ENCODE data around the gene FOXG1.

Gene FOXG1

GRCh38 chr14:28762303-28762954 lies 4.2 kb upstream of the FOXG1 start:
- no peak for DNase-seq

- DNase-seq, result no peak
These were observed 3.6 kb upstream of the FOXG1 start for GRCh38 chr14:28762955-28763326.

DNA sequence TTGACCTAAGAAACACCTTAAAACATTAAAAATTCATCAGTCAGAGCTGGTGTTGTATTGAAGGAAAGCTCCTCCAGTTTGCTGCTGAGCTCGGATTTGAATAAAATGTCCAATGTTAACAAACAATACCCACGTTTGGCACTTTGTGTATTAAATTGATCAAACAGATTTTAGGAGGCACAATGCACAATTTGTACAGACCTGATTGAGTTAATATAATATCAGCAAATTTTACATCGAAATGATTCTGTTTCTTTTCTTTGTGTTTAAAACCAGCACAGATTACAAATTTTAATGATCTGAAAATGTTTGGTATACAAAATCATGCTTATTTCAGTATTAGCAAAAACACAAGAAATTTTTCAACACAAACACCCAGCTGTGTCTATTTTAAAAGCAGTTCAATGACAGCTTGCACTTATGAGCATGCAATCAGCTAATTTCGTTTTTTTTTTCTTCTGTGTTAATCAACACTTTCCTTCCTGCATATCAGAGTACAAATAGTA lies 2.8 kb upstream of the FOXG1 start:
- DNase-seq, result no peak

DNA sequence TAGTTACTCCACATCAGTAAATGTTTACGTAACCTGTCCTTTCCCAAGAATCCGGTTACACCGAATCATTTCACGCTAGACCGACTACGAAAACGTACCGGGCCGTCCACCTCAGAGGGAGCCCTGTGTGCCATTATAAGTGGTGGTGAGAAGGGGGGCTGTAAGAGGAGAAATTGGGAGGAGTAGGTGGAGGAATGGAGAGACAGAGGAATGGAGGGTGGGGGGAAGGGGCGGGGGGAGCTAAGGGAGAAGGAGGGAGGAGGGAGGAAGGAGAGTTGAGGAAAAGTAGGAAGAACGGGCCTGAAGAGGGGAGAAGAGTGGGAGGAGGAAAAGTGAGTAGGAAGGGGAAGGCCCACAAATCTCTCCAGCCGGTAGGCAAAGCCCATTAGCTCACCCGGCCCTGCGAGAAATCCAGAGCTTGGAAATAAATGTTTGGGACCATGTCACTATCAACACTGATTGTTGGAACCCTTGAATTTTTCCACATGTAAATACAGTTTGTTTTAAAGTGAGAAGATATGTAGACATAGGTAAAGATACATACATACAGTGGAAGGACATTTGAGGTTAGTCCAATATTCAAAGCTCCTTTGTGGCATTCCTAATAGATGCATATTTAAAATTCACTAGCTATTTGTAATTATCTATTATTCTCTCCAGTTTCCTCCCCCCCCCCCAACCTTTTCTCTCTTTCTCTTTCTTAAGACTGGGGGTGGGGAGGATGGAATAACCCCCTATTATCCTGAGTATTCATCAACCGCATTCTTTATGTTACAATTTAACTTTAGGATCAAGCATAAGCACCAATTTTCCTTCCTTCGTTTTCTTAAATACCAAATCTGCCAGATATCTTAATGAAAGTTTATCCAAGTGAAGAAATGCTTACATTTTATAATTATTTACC lies 2.1 kb upstream of the FOXG1 start:
- DNase-seq, result no peak

DNA sequence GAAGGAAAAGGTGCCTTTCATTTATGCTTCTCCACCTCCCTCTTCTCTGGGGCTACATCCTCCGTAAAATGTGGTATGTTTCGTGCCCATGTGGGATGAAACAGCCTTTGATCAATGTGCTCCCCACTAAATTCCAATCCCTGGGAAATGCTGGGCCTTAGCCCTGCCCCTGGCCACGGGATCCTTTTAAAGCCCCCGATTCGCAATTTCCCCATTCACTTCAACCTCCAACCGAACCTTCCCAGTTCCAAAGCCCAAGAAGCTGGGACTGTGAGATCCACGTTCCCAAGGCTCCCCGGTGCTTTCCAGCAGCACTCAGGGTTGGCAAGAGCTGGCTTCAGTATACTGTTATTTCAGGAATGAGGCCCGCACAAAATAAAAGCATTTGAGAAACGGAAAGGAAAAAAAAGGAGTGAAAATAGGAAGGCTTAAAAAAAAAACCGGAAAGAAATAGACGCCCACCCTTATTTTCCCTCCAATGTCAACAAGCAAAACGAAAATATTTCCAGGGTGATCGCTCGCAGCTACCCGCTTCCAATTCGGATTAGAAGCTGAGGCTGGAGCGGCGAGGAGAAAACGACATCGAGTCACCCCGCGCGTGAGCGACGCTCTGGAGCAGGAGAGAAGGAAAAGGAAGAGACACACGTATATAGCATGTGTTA lies 1.3 kb upstream of the FOXG1 start:
- no peak for DNase-seq

GRCh38 chr14:28765831-28766468 lies 637 bp upstream of the FOXG1 start:
- no peak for DNase-seq

GRCh38 chr14:28767030-28767852 lies 654 bp downstream of the FOXG1 start:
- no peak for DNase-seq

DNA sequence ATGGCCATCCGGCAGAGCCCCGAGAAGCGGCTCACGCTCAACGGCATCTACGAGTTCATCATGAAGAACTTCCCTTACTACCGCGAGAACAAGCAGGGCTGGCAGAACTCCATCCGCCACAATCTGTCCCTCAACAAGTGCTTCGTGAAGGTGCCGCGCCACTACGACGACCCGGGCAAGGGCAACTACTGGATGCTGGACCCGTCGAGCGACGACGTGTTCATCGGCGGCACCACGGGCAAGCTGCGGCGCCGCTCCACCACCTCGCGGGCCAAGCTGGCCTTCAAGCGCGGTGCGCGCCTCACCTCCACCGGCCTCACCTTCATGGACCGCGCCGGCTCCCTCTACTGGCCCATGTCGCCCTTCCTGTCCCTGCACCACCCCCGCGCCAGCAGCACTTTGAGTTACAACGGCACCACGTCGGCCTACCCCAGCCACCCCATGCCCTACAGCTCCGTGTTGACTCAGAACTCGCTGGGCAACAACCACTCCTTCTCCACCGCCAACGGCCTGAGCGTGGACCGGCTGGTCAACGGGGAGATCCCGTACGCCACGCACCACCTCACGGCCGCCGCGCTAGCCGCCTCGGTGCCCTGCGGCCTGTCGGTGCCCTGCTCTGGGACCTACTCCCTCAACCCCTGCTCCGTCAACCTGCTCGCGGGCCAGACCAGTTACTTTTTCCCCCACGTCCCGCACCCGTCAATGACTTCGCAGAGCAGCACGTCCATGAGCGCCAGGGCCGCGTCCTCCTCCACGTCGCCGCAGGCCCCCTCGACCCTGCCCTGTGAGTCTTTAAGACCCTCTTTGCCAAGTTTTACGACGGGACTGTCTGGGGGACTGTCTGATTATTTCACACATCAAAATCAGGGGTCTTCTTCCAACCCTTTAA lies 1.5 kb downstream of the FOXG1 start:
- no peak for DNase-seq

- DNase-seq, result no peak
These were observed 2.8 kb downstream of the FOXG1 start for GRCh38 chr14:28769276-28769880.

DNA sequence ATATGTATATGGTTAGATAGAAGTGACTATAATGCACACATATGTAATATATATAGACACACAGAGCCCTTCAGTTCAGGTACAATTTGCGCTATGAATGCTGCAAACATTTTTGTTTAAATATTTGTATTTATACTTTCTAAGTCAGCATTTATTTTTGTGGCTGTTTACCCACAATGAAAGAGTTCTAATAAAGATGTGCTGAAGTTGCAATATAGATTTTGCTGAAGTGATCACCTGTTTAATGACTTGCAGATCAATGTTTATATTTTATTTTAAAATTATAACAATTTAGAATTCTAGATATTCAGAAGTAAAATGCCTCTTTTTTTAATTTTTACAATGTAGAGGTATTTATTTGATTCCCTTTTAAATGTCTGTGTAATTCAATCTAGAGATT lies 3.5 kb downstream of the FOXG1 start:
- DNase-seq, result no peak

- DNase-seq, result no peak
These were observed 4.0 kb downstream of the FOXG1 start for GRCh38 chr14:28770630-28771029.

DNA sequence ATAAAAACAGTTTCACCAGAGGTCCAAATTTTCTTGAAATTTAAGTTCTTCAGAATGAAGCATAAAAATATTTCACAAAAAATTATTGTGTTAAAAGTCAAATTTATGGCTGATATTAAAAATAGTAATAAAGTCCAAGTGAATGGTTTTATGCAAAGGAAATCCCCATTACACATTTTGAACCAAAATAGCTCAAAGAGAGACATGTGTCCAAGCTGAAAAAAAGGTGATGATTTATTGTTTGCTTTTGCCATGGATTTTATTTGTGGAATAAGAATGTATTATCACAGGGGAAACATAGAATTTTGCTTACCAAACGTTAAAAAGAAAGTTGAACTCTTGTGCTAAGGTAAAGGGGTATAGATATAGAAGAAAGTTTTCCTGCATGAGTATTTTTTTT lies 4.6 kb downstream of the FOXG1 start:
- no peak for DNase-seq

GRCh38 chr14:28772613-28773012 lies 6.0 kb downstream of the FOXG1 start:
- DNase-seq, result no peak

DNA sequence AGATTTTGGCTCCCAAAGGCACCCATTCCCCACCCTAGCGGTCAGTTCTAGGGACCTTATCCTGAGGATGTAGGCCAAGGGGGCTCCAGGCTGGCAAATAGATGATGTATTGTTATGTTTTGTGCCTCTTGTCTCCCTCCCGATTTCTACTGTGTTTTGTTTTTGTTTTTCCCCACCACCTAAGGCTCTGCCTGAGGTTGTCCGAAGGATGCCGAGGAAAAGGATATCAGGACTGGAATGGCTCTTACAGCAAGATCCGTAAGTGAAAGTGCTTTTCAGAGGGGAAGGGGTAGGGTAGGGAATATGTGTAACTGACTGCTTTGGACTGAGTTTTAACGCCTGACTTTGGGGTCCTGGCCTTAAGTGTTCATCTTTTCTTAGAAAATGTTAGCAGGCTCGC lies 6.6 kb downstream of the FOXG1 start:
- no peak for DNase-seq

- no peak for DNase-seq
These were observed 7.5 kb downstream of the FOXG1 start for GRCh38 chr14:28773861-28774691.

DNA sequence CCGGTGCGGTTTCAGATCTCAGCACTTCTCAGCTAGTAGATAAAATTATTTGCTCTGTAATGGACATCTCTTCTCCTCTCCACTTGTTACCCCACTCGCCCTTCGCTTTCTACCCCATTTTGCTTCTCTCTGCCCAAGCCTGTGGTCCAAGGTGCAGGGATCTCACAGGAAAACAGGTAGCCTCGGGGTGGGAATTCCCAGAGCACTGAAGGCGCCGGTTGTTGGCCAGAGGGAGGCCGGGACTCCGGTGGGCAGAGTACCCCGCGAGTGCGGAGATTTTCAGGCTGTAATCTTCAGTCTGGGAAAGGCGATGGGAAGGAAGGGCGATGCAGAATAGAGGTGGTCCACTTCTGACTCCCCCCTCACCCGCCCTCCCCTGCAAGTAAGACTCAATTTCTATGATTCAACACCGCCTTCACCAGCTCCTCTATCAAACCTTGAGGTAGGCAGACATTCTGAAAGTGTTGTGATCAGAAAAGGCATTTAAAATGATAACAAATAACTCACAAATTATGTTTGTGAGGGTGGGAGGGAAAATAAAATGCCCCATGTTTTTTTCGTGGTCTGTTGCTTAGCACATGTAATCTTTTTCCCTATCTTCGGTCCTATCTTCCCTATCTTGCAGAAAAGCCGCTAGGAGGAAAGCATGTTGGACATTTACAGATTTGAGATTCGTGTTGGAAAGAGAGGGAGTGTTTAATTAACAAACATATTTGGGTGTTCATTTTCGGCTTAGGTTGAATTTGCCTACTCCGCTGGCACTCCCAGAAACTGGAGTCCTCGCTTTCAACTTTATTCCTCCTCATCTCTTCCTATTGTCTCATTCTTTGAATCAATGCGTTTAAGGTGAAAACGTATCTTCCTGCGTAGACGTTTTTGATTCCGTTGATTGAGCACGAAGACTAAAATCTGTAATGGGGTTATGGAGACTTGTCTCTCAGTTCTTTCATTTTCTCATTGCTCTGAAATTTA lies 8.5 kb downstream of the FOXG1 start:
- DNase-seq, result no peak

DNA sequence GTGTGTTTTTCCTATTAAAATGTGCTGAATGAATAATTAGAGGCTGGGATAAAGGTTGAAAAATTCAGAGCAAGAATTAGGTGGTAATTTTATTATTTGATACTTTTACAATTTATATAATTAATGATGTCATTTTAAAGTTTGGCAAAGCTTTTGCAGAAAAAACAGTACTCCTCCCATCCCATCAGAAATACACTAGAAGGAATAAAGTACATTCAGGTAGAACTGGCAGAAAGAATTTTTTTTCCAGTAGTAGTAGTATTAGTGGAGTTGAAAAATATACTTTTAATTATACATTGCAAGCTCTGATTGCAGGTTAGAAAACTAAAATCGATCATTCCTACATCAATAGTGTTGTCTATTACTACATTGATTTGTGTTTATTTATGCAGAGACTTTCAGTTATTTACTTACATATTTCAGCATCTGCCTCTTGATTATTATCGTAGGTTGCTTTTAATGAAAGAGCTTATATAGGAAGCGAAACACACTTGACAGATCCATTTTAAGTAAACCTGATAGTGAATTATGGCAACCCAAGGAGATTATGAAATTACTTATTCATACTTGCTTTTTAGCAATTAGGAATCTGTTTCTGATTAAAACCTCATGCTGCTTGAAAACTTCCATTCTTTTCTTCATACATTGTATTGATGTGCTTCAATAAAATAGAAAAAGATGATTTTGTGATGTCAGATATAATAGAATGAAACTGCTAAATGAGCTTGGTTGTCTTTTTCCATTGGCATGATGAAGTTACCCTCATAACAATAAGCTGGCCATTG lies 10.1 kb downstream of the FOXG1 start:
- DNase-seq, result no peak

Data from activated CD8-positive, alpha-beta memory T cell treated with anti-CD3 and anti-CD28 coated beads, Interleukin-2, amount 50 U/mL, for 4 hours (primary cell).